ENCODE data around the gene OOSP3.
A peak's percentile ranks its signal among the peaks of the same experiment; 100 is the strongest.
"Not testable (repeated sequence)": the region's sequence is repeated elsewhere in the genome, so short reads cannot be mapped to it uniquely, and the experiment has no call there.

The OOSP3 gene

GRCh38 chr11:59898650-59899049, 20.1 kb downstream of the OOSP3 start:
- no peak for TF ChIP-seq POLR2A (IDR thresholded peaks at IDR 0.05; ENCODE audit: low read depth, low read length)
- no peak for DNase-seq (ENCODE audit: insufficient read length, low spot score)
- FAIRE-seq, result no peak

- peak; percentile 14 for DNase-seq (ENCODE audit: insufficient read length, low spot score)
- TF ChIP-seq POLR2A (IDR thresholded peaks at IDR 0.05; ENCODE audit: low read depth, low read length), result no peak
- peak; percentile 55 for FAIRE-seq
These were observed 20.9 kb downstream of the OOSP3 start for GRCh38 chr11:59899532-59899931.

GRCh38 chr11:59900366-59901126, 22.0 kb downstream of the OOSP3 start:
- no peak for TF ChIP-seq POLR2A (IDR thresholded peaks at IDR 0.05; ENCODE audit: low read depth, low read length)
- DNase-seq (ENCODE audit: insufficient read length, low spot score) (no peak), FAIRE-seq (no peak)

- FAIRE-seq, result peak; percentile 82
These were observed 22.7 kb downstream of the OOSP3 start for GRCh38 chr11:59901306-59901705.

GRCh38 chr11:59903569-59903968, 25.0 kb downstream of the OOSP3 start:
- DNase-seq (ENCODE audit: insufficient read length, low spot score); FAIRE-seq: not testable (repeated sequence)

More at GRCh38 chr11:59901306-59901705, 22.7 kb downstream of the OOSP3 start:
- peak; percentile 38 for DNase-seq (ENCODE audit: insufficient read length, low spot score)
- TF ChIP-seq POLR2A (IDR thresholded peaks at IDR 0.05; ENCODE audit: low read depth, low read length), result no peak

GRCh38 chr11:59918480-59918879, 39.9 kb downstream of the OOSP3 start:
- FAIRE-seq (no peak), DNase-seq (ENCODE audit: insufficient read length, low spot score) (no peak)
- no peak for TF ChIP-seq POLR2A (IDR thresholded peaks at IDR 0.05; ENCODE audit: low read depth, low read length)

- no peak for DNase-seq (ENCODE audit: insufficient read length, low spot score)
- no peak for FAIRE-seq
- no peak for TF ChIP-seq POLR2A (IDR thresholded peaks at IDR 0.05; ENCODE audit: low read depth, low read length)
These were observed 40.5 kb downstream of the OOSP3 start for GRCh38 chr11:59918987-59919589.

- DNase-seq (ENCODE audit: insufficient read length, low spot score) (no peak), FAIRE-seq (no peak)
- no peak for TF ChIP-seq POLR2A (IDR thresholded peaks at IDR 0.05; ENCODE audit: low read depth, low read length)
These were observed 45.2 kb downstream of the OOSP3 start for GRCh38 chr11:59923813-59924212.

GRCh38 chr11:59931688-59932087, 53.1 kb downstream of the OOSP3 start:
- DNase-seq (ENCODE audit: insufficient read length, low spot score) (no peak), FAIRE-seq (no peak)
- no peak for TF ChIP-seq POLR2A (IDR thresholded peaks at IDR 0.05; ENCODE audit: low read depth, low read length)

- FAIRE-seq, result no peak
- DNase-seq (ENCODE audit: insufficient read length, low spot score), result no peak
- no peak for TF ChIP-seq POLR2A (IDR thresholded peaks at IDR 0.05; ENCODE audit: low read depth, low read length)
These were observed 59.5 kb downstream of the OOSP3 start, which contains the start of gene OOSP1 for GRCh38 chr11:59938132-59938531. TSS of gene OOSP1 (plus strand) at chr11:59938432. CDS start at chr11:59938455, 23 bp downstream.

- no peak for FAIRE-seq
- no peak for TF ChIP-seq POLR2A (IDR thresholded peaks at IDR 0.05; ENCODE audit: low read depth, low read length)
These were observed 60.1 kb downstream of the OOSP3 start for GRCh38 chr11:59938718-59939117.

GRCh38 chr11:59939482-59939881, 60.9 kb downstream of the OOSP3 start:
- DNase-seq (ENCODE audit: insufficient read length, low spot score) (no peak), FAIRE-seq (no peak)
- no peak for TF ChIP-seq POLR2A (IDR thresholded peaks at IDR 0.05; ENCODE audit: low read depth, low read length)

More at GRCh38 chr11:59938718-59939117, 60.1 kb downstream of the OOSP3 start:
- DNase-seq (ENCODE audit: insufficient read length, low spot score), result no peak

GRCh38 chr11:59941091-59941490, 62.5 kb downstream of the OOSP3 start:
- no peak for TF ChIP-seq POLR2A (IDR thresholded peaks at IDR 0.05; ENCODE audit: low read depth, low read length)
- no peak for FAIRE-seq
- no peak for DNase-seq (ENCODE audit: insufficient read length, low spot score)

- FAIRE-seq, result no peak
- DNase-seq (ENCODE audit: insufficient read length, low spot score), result no peak
- TF ChIP-seq POLR2A (IDR thresholded peaks at IDR 0.05; ENCODE audit: low read depth, low read length), result no peak
These were observed 65.6 kb downstream of the OOSP3 start for GRCh38 chr11:59943997-59944714.

All from H54 (cell line).